Choroid plexus epithelial cell (primary cell): ENCODE results near the gene HLCS.

Source experiments
- DNase-seq: peaks from one replicate; pipeline ENCODE4 v3.0.0-alpha.2; 2010; ENCODE audit warnings: low read depth
- H3K4me3 ChIP-seq: 2 replicates; pipeline ENCODE4 v1.5.1; 2011; ENCODE audit warnings: low read depth, mild to moderate bottlenecking, control low read depth, low read length, moderate library complexity
- TF ChIP-seq, protein P1 (sequence below): conservative IDR thresholded peaks from 2 replicates; pipeline ENCODE4 v1.5.1; 2011; ENCODE audit warnings: low read depth, mild to moderate bottlenecking, control low read depth, inconsistent platforms, low read length, moderate library complexity

HLCS gene

DNA sequence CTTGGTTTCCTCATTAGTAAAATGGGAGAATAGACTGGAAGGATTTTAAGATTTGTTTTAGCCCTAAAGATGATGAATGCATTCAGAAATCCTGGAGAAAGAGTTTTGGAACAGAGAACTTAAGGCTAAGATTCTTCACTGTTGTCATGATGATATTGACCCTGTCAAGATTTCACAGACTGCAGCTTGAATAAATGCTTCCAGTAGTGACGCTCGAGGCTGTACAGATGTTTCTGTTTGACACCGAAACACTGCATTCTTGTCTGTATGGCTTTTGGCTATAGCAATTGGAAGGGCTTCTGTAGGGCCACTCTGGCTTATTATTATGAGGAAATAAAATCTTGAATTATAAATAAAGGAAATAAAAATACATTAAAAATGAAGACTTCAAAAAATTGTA lies 241.8 kb downstream of the HLCS start:
- no peak for DNase-seq
- TF ChIP-seq, protein P1, sequence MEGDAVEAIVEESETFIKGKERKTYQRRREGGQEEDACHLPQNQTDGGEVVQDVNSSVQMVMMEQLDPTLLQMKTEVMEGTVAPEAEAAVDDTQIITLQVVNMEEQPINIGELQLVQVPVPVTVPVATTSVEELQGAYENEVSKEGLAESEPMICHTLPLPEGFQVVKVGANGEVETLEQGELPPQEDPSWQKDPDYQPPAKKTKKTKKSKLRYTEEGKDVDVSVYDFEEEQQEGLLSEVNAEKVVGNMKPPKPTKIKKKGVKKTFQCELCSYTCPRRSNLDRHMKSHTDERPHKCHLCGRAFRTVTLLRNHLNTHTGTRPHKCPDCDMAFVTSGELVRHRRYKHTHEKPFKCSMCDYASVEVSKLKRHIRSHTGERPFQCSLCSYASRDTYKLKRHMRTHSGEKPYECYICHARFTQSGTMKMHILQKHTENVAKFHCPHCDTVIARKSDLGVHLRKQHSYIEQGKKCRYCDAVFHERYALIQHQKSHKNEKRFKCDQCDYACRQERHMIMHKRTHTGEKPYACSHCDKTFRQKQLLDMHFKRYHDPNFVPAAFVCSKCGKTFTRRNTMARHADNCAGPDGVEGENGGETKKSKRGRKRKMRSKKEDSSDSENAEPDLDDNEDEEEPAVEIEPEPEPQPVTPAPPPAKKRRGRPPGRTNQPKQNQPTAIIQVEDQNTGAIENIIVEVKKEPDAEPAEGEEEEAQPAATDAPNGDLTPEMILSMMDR: no peak
- no peak overlapping the region for H3K4me3 ChIP-seq

DNA sequence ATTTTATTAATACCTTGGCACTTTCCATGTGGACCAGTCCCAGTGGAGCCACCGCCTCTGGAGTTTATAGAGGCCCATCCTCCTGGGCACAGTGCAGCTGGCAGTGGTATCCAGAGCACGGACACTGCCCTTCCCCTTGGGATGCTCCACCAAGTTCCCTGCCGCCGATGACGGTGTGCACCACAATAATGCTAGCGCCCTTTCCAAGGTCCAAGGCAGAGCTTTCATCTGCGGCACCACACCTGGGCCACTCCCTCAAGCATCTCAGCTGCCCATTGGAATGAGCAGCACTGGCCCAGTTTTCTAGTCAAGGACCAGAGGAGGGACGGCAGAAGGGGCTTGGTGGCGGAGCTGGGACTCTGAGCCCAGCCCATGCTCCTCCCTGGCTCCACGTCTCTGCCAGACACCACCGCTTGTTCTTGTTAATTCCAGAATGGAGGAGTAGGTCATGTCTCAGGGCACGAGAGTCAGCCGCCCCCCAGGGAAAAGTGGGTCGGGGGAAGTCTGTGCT lies 243.0 kb downstream of the HLCS start:
- DNase-seq: no peak
- no peak overlapping the region for H3K4me3 ChIP-seq
- TF ChIP-seq, protein P1: no peak

DNA sequence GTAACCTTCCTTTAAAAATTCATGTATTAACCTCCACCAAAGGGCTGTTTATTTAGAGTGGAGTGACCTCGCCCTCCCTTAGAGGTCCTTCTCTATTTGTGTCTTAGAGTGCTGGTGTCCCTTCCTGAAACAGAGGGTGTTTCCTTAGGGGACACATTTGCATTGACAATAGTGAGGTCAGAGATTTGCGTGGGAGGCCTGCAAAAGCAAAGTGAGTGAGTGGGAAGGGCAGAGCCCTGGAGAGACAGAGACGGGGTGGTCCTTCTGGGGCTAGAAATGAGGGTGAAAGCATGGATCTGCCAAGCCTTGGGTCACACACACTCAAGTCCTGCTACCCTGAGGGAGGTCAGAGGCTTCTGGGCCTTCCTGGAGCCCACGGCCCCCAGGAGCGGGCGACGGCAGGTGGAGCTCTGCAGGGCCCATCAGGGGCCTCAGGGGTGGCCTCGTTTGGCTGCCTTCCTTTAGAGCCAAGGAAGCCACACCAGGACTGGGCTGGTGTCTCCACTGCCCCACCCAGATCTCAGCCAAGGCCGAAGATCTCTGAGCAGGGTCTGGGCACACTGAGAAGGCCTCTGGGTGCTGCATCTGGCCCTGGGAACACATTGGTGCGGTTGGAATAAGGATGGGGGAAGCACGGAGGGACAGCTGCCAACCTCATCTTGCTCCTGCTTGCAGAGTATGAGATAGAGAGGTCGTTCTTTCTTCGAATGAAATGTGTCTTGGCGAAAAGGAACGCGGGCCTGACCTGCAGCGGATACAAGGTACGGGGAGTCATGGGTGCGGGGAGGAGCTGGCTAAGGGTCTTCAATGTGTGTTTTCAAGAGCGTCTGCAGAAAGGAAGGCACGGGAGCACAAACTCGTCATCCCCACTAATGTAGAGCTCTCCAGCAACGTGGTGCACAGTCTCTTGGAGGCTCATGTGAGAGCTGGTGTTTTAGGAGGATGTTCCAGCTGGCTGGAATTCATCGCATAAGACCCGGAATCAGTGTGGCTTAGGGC lies 243.8 kb downstream of the HLCS start:
- H3K4me3 ChIP-seq: no peak overlapping the region
- DNase-seq: no peak
- TF ChIP-seq, protein P1: no peak

DNA sequence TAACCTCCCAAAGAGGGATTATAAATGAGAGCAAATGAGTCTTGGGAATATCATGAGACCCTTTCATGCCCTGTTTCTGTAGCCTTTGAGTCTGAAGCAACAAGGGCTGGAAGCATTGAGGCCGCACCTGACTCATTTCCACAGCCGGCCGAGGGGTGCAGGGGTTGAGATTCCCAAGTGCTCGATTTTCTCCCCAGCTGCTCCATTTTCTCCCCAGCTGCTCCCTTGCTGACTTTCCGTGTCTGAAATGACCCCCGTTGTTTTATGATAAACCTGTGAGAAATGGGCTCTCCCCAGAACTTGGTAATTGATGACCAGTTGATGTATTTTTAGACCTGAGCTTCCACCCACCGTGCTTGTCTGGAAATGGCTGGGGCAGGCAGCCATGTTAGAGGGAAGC lies 244.7 kb downstream of the HLCS start:
- TF ChIP-seq, protein P1: no peak
- no peak overlapping the region for H3K4me3 ChIP-seq
- no peak for DNase-seq

GRCh38 chr21:36719614-36720013 lies 246.9 kb downstream of the HLCS start:
- TF ChIP-seq, protein P1: no peak
- DNase-seq: no peak

GRCh38 chr21:36718951-36719501 lies 247.4 kb downstream of the HLCS start:
- TF ChIP-seq, protein P1: no peak
- H3K4me3 ChIP-seq: no peak overlapping the region
- DNase-seq: no peak

More at GRCh38 chr21:36719614-36720013, 246.9 kb downstream of the HLCS start:
- no peak overlapping the region for H3K4me3 ChIP-seq
